ENCODE data around the gene NWD2.

- TF ChIP-seq CTCF (IDR thresholded peaks at IDR 0.05; ENCODE audit: poor library complexity) (no peak), EZH2 (IDR thresholded peaks at IDR 0.05; ENCODE audit: borderline replicate concordance) (no peak), EZH2phosphoT487 (IDR thresholded peaks at IDR 0.05; ENCODE audit: low read depth, severe bottlenecking, unreplicated experiment) (no peak)
Measured at GRCh38 chr4:37483610-37484009, 239.1 kb downstream of the NWD2 start.
